Neural crest cell (in vitro differentiated cells): Measurements from ENCODE around the gene RP9. TPM values are rescaled to one million over a fixed set of nuclear protein-coding genes. Genes with fewer than 3 reads are reported as not detected.

Source experiments
- DNase-seq: peaks from one replicate; pipeline ENCODE4 v3.0.0; 2021; ENCODE audit warnings: low read depth, mixed read lengths, low spot score
- H3K27ac Mint-ChIP-seq: one replicate; pipeline ENCODE4 v1.8.0; 2021; ENCODE audit warnings: mild to moderate bottlenecking, mixed read lengths; ENCODE audit not compliant: unreplicated experiment
- H3K27me3 Mint-ChIP-seq: 2 replicates; pipeline ENCODE4 v1.8.0; 2021; ENCODE audit warnings: low read depth, mild to moderate bottlenecking, mixed read lengths
- H3K36me3 Mint-ChIP-seq: 2 replicates; pipeline ENCODE4 v1.8.0; 2021; ENCODE audit warnings: low read depth, mild to moderate bottlenecking, mixed read lengths
- H3K4me1 Mint-ChIP-seq: 2 replicates; pipeline ENCODE4 v1.8.0; 2021; ENCODE audit warnings: mixed read lengths
- H3K4me3 Mint-ChIP-seq: one replicate; pipeline ENCODE4 v1.8.0; 2021; ENCODE audit warnings: mild to moderate bottlenecking, mixed read lengths
- H3K9me3 Mint-ChIP-seq: 2 replicates; pipeline ENCODE4 v1.8.0; 2021; ENCODE audit warnings: mixed read lengths
- CTCF ChIP-seq: fragments of 200-600 bp; sonication (generic); conservative IDR thresholded peaks from 2 replicates; pipeline ENCODE4 v1.5.0; 2021; ENCODE audit warnings: antibody characterized with exemption, mild to moderate bottlenecking
- total RNA-seq: library from RNA; stranded (reverse); gene quantifications from 2 replicates; pipeline ENCODE4 v1.2.1, GENCODE V29; 2021

The RP9 gene
- total RNA-seq, 1 donor from 2014 or later, result 27.5 TPM

- Mint-ChIP-seq H3K27ac (no peak overlapping the region), H3K9me3 (no peaks in the 10 kb centered on the region), H3K27me3 (no peaks in the 10 kb centered on the region), H3K4me1 (peaks cover 24% of the 10 kb centered on the region), H3K36me3 (peaks cover 3% of the 10 kb centered on the region), H3K4me3 (no peak overlapping the region)
- TF ChIP-seq CTCF, result no peak
- DNase-seq, result no peak
These were observed 54.0 kb downstream of the RP9 start for GRCh38 chr7:33055158-33055557.

GRCh38 chr7:33054261-33054964, 54.8 kb downstream of the RP9 start:
- no peak for DNase-seq
- Mint-ChIP-seq H3K27me3 (no peaks in the 10 kb centered on the region), H3K4me1 (peaks cover 19% of the 10 kb centered on the region), H3K36me3 (no peaks in the 10 kb centered on the region), H3K9me3 (no peaks in the 10 kb centered on the region), H3K4me3 (no peak overlapping the region), H3K27ac (no peak overlapping the region)
- TF ChIP-seq CTCF, result no peak

DNA sequence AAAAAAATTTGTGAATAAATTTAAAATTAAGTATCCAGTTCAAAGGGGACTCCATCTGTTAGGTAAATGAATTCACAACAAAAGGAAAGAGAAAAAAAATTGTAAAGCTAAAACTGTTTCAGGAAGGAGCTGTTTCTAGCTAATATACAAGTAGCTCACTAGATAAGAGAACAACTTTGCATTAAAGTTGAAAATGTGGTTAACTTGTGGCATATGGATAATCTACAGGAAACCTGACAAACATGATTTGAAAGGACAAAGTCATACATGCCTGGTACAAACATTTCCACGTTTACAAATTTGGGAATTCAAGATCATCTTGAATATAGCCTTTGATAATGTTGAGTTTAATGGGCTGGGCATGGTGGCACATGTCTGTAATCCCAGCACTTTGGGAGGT, 55.5 kb downstream of the RP9 start:
- Mint-ChIP-seq H3K4me3 (no peak overlapping the region), H3K27ac (no peak overlapping the region), H3K27me3 (no peaks in the 10 kb centered on the region), H3K4me1 (peaks cover 15% of the 10 kb centered on the region), H3K9me3 (no peaks in the 10 kb centered on the region), H3K36me3 (no peaks in the 10 kb centered on the region)
- no peak for TF ChIP-seq CTCF
- no peak for DNase-seq

- no peaks in the 10 kb centered on the region for H3K36me3 Mint-ChIP-seq
- H3K27ac Mint-ChIP-seq, result no peak overlapping the region
- H3K27me3 Mint-ChIP-seq, result no peaks in the 10 kb centered on the region
- no peak for DNase-seq
- H3K4me1 Mint-ChIP-seq, result peaks cover 12% of the 10 kb centered on the region
- no peaks in the 10 kb centered on the region for H3K9me3 Mint-ChIP-seq
- TF ChIP-seq CTCF, result peak; percentile 80
- H3K4me3 Mint-ChIP-seq, result no peak overlapping the region
These were observed 58.5 kb downstream of the RP9 start for GRCh38 chr7:33050535-33051318.

DNA sequence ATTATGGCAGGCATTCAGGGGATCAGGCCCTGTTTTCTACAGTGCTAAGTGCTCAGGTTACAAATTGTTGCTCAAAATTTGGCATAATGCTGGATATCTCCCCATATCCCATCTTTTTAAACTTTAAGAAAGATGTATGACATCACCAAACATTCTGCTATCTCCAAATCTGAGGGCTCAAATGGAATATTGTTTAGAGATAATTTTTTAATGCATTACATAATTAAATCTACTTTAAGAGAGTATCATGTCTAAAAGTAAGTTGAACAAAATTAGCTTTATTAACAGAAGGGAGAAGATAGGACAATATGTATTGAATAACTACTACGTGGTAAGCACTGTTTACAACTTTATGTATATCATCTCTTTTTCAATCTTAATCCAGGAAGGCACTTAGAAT, 60.5 kb downstream of the RP9 start:
- no peaks in the 10 kb centered on the region for H3K27me3 Mint-ChIP-seq
- H3K4me1 Mint-ChIP-seq, result peaks cover 19% of the 10 kb centered on the region
- no peak for TF ChIP-seq CTCF
- no peaks in the 10 kb centered on the region for H3K9me3 Mint-ChIP-seq
- no peak overlapping the region for H3K27ac Mint-ChIP-seq
- no peak overlapping the region for H3K4me3 Mint-ChIP-seq
- no peaks in the 10 kb centered on the region for H3K36me3 Mint-ChIP-seq
- DNase-seq, result no peak
